A549 (cell line): ENCODE data around the gene CLPSL2.

Source experiments
- JUN ChIP-seq, 2 experiments: fragments of >200 bp; sonication (Bioruptor Twin); formaldehyde crosslinking; IDR thresholded peaks; 2 replicates in 1 of 2; 3 replicates in 1 of 2; pipeline ENCODE4 v1.6.1; 2016 to 2017
- KDM1A ChIP-seq: fragments of 200-600 bp; sonication (generic); IDR thresholded peaks from 2 replicates; pipeline ENCODE4 v1.6.1; 2016; ENCODE audit warnings: low read depth, mild to moderate bottlenecking
- POLR2A ChIP-seq: IDR thresholded peaks from 2 replicates; pipeline ENCODE4 v1.6.1; 2012; ENCODE audit warnings: mild to moderate bottlenecking, low read length
- RAD21 ChIP-seq, 2 experiments: fragments of >200 bp in 1 of 2; sonication (Bioruptor Twin) in 1 of 2; formaldehyde crosslinking in 1 of 2; IDR thresholded peaks in 1 of 2; conservative IDR thresholded peaks in 1 of 2; 2 replicates in 1 of 2; 3 replicates in 1 of 2; pipeline ENCODE4 v1.6.1; 2012 to 2018; ENCODE audit warnings: inconsistent platforms in 1 of 2
- RCOR1 ChIP-seq: fragments of 150-350 bp; IDR thresholded peaks from 2 replicates; pipeline ENCODE4 v1.6.1; 2014; ENCODE audit warnings: antibody characterized with exemption, low read length, low read depth
- ZNF302 ChIP-seq: fragments of 250-450 bp; sonication (Bioruptor Pico); IDR thresholded peaks from 2 replicates; pipeline ENCODE4 v1.9.0; 2021; ENCODE audit warnings: inconsistent platforms, mild to moderate bottlenecking, moderate library complexity
- TF ChIP-seq, protein P1 (sequence below): fragments of >200 bp; sonication (Bioruptor Twin); formaldehyde crosslinking; IDR thresholded peaks from 3 replicates; pipeline ENCODE4 v1.5.1; 2016
- TF ChIP-seq, protein P2 (sequence below): IDR thresholded peaks from 2 replicates; pipeline ENCODE4 v1.6.1; 2012; ENCODE audit warnings: low read depth, borderline replicate concordance

DNA sequence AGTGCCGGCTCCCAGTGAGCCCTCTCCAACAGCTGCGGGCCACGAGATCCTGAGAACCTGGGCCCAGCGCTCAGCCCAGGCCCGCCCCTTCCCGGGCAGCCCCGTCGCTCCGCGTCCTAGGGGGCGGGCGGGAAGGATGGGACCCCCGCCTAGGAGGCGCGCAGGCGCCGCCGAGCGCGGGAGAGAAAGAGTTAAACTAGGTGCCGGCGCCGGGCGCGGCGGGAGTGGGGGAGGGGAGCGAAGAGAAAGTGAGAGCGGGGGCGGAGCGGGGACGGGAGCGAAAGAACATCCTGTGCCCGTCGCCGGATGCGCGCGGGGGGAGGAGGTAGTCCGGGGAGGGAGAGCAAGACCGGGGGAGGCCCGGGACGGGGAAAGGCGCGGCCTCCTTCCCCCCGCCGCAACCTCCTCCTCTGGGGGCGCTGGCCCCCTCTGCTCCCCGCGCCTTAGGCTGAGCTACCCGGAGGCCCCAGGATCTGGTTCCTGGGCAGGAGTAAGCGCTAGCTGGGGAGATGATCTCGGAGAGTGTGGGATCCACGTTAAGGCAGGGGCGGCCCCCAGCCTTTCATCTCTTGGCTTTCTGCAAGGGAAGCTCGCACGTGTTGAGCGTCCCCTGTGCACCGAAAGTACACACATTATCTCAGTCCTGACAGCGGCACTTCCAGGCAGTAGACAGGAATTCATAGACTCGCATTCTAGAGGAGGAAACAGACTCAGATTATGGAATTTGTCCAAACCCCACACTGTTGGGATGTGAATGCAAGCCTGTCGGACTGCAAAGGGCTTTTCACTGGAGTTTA lies 44.5 kb upstream of the CLPSL2 start:
- TF ChIP-seq ZNF302 (no peak), RAD21 (conservative IDR thresholded peaks at IDR 0.05 in 1 of 2, IDR thresholded peaks at IDR 0.05 in 1 of 2) (no peak), KDM1A (0 out of 2 replicates have a peak, but pooled peaks have one; percentile 21), POLR2A (peak; percentile 26; the same call in 1 of the 2 replicates), RCOR1 (no peak), JUN (IDR thresholded peaks at IDR 0.05) (peak in 1 of 2 experiments; percentile 76; a peak in 2 of 5 replicates)
- TF ChIP-seq, protein P1, sequence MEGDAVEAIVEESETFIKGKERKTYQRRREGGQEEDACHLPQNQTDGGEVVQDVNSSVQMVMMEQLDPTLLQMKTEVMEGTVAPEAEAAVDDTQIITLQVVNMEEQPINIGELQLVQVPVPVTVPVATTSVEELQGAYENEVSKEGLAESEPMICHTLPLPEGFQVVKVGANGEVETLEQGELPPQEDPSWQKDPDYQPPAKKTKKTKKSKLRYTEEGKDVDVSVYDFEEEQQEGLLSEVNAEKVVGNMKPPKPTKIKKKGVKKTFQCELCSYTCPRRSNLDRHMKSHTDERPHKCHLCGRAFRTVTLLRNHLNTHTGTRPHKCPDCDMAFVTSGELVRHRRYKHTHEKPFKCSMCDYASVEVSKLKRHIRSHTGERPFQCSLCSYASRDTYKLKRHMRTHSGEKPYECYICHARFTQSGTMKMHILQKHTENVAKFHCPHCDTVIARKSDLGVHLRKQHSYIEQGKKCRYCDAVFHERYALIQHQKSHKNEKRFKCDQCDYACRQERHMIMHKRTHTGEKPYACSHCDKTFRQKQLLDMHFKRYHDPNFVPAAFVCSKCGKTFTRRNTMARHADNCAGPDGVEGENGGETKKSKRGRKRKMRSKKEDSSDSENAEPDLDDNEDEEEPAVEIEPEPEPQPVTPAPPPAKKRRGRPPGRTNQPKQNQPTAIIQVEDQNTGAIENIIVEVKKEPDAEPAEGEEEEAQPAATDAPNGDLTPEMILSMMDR = no peak
- TF ChIP-seq, protein P2, sequence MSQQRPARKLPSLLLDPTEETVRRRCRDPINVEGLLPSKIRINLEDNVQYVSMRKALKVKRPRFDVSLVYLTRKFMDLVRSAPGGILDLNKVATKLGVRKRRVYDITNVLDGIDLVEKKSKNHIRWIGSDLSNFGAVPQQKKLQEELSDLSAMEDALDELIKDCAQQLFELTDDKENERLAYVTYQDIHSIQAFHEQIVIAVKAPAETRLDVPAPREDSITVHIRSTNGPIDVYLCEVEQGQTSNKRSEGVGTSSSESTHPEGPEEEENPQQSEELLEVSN = 0 out of 2 replicates have a peak, but pooled peaks have one; percentile 3
